Measurements from ENCODE around the gene MAGEA8.
"Not testable (repeated sequence)": the region's sequence is repeated elsewhere in the genome, so short reads cannot be mapped to it uniquely, and the experiment has no call there.

Gene MAGEA8

DNA sequence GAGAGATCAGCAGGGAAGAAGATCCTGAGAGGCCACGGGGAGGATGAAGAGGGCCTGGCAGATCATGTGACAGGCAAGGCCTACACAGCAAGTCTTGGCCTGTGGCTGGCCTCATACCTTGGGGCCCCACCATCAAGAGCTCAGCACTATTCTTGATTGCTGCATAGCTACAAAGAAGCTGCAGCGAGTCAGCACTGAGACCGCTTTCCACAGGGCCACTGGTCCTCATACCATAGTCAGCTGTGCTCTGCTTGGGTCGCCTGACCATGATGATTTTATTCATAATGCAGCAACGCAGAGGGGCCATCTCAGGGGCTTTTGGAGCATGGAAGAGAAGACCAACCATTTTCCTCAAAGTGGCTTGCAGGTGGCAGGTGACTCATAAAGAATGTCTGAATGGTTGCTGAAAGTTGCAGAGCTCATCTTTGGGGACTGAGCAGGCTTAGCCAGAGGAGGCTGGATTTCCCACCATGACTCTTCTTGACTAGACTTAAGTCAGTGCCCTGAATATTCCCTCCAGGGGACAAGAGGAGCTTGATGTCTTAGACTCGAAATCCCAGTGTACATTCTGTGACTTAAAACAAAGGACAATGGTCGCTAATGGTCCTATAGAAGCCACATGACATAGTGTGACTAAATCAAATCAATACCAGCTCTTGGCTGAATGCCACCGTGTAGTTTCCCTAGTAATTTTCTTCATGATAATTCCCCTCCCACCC, 46.4 kb downstream of the MAGEA8 start:
- not testable (repeated sequence) for H3K9ac ChIP-seq (ENCODE audit: low read length in 5 of 5); H3K27ac ChIP-seq (ENCODE audit: low read depth, low read length); H3K36me3 ChIP-seq (ENCODE audit: control insufficient read depth in 5 of 5, insufficient read depth in 5 of 5, low read length in 5 of 5); H3K4me3 ChIP-seq (ENCODE audit: low read depth in 1 of 5, low read length in 5 of 5); H3K9me3 ChIP-seq (ENCODE audit: control insufficient read depth in 5 of 5, low read length in 5 of 5); H3K27me3 ChIP-seq (ENCODE audit: control insufficient read depth in 5 of 5, insufficient read depth in 4 of 5, low read length in 5 of 5); H3K4me1 ChIP-seq (ENCODE audit: control insufficient read depth in 5 of 5, insufficient read depth in 5 of 5, low read length in 5 of 5)

DNA sequence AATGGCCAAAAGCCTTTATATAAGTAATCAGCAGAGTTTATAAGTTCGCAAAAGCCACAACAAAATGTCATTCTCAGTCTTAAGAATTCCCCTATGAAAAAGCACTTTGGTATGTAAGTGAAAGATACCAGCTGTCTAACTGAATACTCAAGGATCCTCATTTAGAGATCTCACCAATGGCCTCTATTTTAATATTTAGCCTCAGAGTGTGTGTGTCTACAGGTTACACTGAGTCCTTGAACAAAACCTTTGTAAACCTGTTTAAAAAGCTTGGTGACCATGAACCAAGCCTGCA, 46.9 kb downstream of the MAGEA8 start:
- H3K36me3 ChIP-seq (ENCODE audit: control insufficient read depth in 5 of 5, insufficient read depth in 5 of 5, low read length in 5 of 5); H3K9ac ChIP-seq (ENCODE audit: low read length in 5 of 5): not testable (repeated sequence)

GRCh38 chrX:149928635-149929034, 47.7 kb downstream of the MAGEA8 start:
- not testable (repeated sequence) for H3K9ac ChIP-seq (ENCODE audit: low read length in 5 of 5); H3K27me3 ChIP-seq (ENCODE audit: control insufficient read depth in 5 of 5, insufficient read depth in 4 of 5, low read length in 5 of 5); H3K36me3 ChIP-seq (ENCODE audit: control insufficient read depth in 5 of 5, insufficient read depth in 5 of 5, low read length in 5 of 5); H3K9me3 ChIP-seq (ENCODE audit: control insufficient read depth in 5 of 5, low read length in 5 of 5); H3K27ac ChIP-seq (ENCODE audit: low read depth, low read length); H3K4me3 ChIP-seq (ENCODE audit: low read depth in 1 of 5, low read length in 5 of 5); H3K4me1 ChIP-seq (ENCODE audit: control insufficient read depth in 5 of 5, insufficient read depth in 5 of 5, low read length in 5 of 5)

More for the DNA sequence above, 46.9 kb downstream of the MAGEA8 start:
- H3K4me3 ChIP-seq (ENCODE audit: low read depth in 1 of 5, low read length in 5 of 5); H3K9me3 ChIP-seq (ENCODE audit: control insufficient read depth in 5 of 5, low read length in 5 of 5); H3K27me3 ChIP-seq (ENCODE audit: control insufficient read depth in 5 of 5, insufficient read depth in 4 of 5, low read length in 5 of 5); H3K27ac ChIP-seq (ENCODE audit: low read depth, low read length); H3K4me1 ChIP-seq (ENCODE audit: control insufficient read depth in 5 of 5, insufficient read depth in 5 of 5, low read length in 5 of 5): not testable (repeated sequence)

DNA sequence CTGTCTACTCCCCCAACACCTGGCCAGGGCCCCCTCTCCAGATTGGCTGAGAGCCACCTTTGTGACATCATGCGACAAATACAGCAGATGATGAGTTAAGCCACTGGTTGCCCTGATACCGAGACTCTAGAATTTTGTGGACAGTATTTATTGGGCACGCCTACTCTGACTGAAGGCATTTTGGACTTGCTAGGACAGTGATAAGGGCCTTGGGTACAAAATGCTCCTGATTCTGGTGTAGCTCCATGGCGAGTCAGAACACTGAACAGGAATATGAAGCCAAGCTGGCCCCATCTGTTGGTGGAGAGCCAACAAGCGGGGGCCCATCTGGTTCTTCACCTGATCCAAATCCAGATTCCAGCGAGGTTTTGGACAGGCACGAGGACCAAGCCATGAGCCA, 48.4 kb downstream of the MAGEA8 start, which contains the start of gene HSFX4:
TSS of gene HSFX4 (plus strand) at position 174 of the 400 bp plus-strand sequence. CDS start at position 246, 72 bp downstream.
- not testable (repeated sequence) for H3K27ac ChIP-seq (ENCODE audit: low read depth, low read length); H3K9ac ChIP-seq (ENCODE audit: low read length in 5 of 5); H3K4me3 ChIP-seq (ENCODE audit: low read depth in 1 of 5, low read length in 5 of 5); H3K4me1 ChIP-seq (ENCODE audit: control insufficient read depth in 5 of 5, insufficient read depth in 5 of 5, low read length in 5 of 5); H3K27me3 ChIP-seq (ENCODE audit: control insufficient read depth in 5 of 5, insufficient read depth in 4 of 5, low read length in 5 of 5); H3K9me3 ChIP-seq (ENCODE audit: control insufficient read depth in 5 of 5, low read length in 5 of 5); H3K36me3 ChIP-seq (ENCODE audit: control insufficient read depth in 5 of 5, insufficient read depth in 5 of 5, low read length in 5 of 5)

- H3K4me1 ChIP-seq (ENCODE audit: control insufficient read depth in 5 of 5, insufficient read depth in 5 of 5, low read length in 5 of 5); H3K4me3 ChIP-seq (ENCODE audit: low read depth in 1 of 5, low read length in 5 of 5); H3K27me3 ChIP-seq (ENCODE audit: control insufficient read depth in 5 of 5, insufficient read depth in 4 of 5, low read length in 5 of 5); H3K9me3 ChIP-seq (ENCODE audit: control insufficient read depth in 5 of 5, low read length in 5 of 5); H3K27ac ChIP-seq (ENCODE audit: low read depth, low read length); H3K9ac ChIP-seq (ENCODE audit: low read length in 5 of 5): not testable (repeated sequence)
- peaks cover 0 to 14% (median 8%) of the 10 kb centered on the region in 5 donors for H3K36me3 ChIP-seq (ENCODE audit: control insufficient read depth in 5 of 5, insufficient read depth in 5 of 5, low read length in 5 of 5)
Measured at GRCh38 chrX:149931355-149931754, 50.4 kb downstream of the MAGEA8 start.

GRCh38 chrX:149932150-149932549, 51.2 kb downstream of the MAGEA8 start:
- not testable (repeated sequence) for H3K27me3 ChIP-seq (ENCODE audit: control insufficient read depth in 5 of 5, insufficient read depth in 4 of 5, low read length in 5 of 5); H3K4me1 ChIP-seq (ENCODE audit: control insufficient read depth in 5 of 5, insufficient read depth in 5 of 5, low read length in 5 of 5)

GRCh38 chrX:149932970-149933369, 52.0 kb downstream of the MAGEA8 start:
- not testable (repeated sequence) for H3K4me1 ChIP-seq (ENCODE audit: control insufficient read depth in 5 of 5, insufficient read depth in 5 of 5, low read length in 5 of 5); H3K27me3 ChIP-seq (ENCODE audit: control insufficient read depth in 5 of 5, insufficient read depth in 4 of 5, low read length in 5 of 5); H3K27ac ChIP-seq (ENCODE audit: low read depth, low read length); H3K4me3 ChIP-seq (ENCODE audit: low read depth in 1 of 5, low read length in 5 of 5); H3K9me3 ChIP-seq (ENCODE audit: control insufficient read depth in 5 of 5, low read length in 5 of 5); H3K9ac ChIP-seq (ENCODE audit: low read length in 5 of 5)
- H3K36me3 ChIP-seq (ENCODE audit: control insufficient read depth in 5 of 5, insufficient read depth in 5 of 5, low read length in 5 of 5), result peaks cover 0 to 14% (median 8%) of the 10 kb centered on the region in 5 donors

More at GRCh38 chrX:149932150-149932549, 51.2 kb downstream of the MAGEA8 start:
- not testable (repeated sequence) for H3K9me3 ChIP-seq (ENCODE audit: control insufficient read depth in 5 of 5, low read length in 5 of 5); H3K27ac ChIP-seq (ENCODE audit: low read depth, low read length); H3K9ac ChIP-seq (ENCODE audit: low read length in 5 of 5); H3K4me3 ChIP-seq (ENCODE audit: low read depth in 1 of 5, low read length in 5 of 5)
- H3K36me3 ChIP-seq (ENCODE audit: control insufficient read depth in 5 of 5, insufficient read depth in 5 of 5, low read length in 5 of 5), result peaks cover 0 to 14% (median 8%) of the 10 kb centered on the region in 5 donors

GRCh38 chrX:149933547-149933946, 52.6 kb downstream of the MAGEA8 start:
- H3K36me3 ChIP-seq (ENCODE audit: control insufficient read depth in 5 of 5, insufficient read depth in 5 of 5, low read length in 5 of 5), result peaks cover 0 to 14% (median 8%) of the 10 kb centered on the region in 5 donors
- not testable (repeated sequence) for H3K27me3 ChIP-seq (ENCODE audit: control insufficient read depth in 5 of 5, insufficient read depth in 4 of 5, low read length in 5 of 5); H3K4me3 ChIP-seq (ENCODE audit: low read depth in 1 of 5, low read length in 5 of 5); H3K9ac ChIP-seq (ENCODE audit: low read length in 5 of 5); H3K4me1 ChIP-seq (ENCODE audit: control insufficient read depth in 5 of 5, insufficient read depth in 5 of 5, low read length in 5 of 5); H3K27ac ChIP-seq (ENCODE audit: low read depth, low read length); H3K9me3 ChIP-seq (ENCODE audit: control insufficient read depth in 5 of 5, low read length in 5 of 5)
